ENCODE results near the gene IRF3. TPM values are rescaled to one million over a fixed set of nuclear protein-coding genes. Genes with fewer than 3 reads are reported as not detected.

The IRF3 gene
- total RNA-seq, 4 donors from 2014 or later: 61.3 to 164 (median 81.0) TPM

DNA sequence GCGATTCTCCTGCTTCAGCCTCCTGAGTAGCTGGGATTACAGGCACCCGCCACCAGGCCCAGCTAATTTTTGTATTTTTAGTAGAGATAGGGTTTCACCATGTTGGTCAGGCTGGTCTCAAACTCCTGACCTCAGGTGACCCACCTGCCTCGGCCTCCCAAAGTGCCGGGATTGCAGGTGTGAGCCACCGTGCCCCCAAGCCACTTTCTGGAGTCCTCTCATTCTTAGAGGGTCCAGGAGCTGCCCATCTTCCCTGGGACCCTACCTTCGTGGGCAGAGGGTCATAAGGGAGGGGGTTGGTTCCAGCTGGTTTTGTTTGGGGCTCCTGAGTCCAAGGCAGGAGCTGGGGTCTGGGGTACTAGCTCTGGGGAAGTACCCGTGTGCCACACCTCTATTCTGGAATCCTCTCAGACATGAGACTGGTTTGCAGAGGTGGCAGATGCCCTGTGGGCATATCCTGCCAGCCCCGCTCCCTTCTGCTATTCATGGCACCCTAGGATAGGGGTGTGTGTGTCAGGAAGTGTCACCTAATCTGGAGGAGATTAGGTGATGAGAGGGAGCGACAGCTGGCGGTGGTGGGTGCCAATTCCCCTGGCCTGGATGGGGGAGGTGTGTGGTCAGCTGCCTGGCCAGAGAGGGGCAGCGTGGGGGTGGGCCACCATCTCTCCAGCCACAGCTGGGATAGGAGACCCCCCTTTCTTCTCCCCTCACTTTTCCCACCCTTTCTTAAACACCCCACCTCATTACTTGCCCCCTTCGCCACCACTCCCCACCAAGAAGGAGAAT lies 13.5 kb upstream of the IRF3 start:
- no peak for DNase-seq (ENCODE audit: low spot score in 2 of 2)
- TF ChIP-seq POLR2A (IDR thresholded peaks at IDR 0.05) (no peak), EP300 (IDR thresholded peaks at IDR 0.05) (no peak), CTCF (IDR thresholded peaks at IDR 0.05) (no peak), POLR2AphosphoS5 (IDR thresholded peaks at IDR 0.05) (no peak)
- peaks cover 27% of the 10 kb centered on the region for H3K36me3 ChIP-seq
- H3K27ac ChIP-seq: no peak overlapping the region
- no peaks in the 10 kb centered on the region for H3K27me3 ChIP-seq
- no peak overlapping the region for H3K4me3 ChIP-seq
- peaks cover 42% of the 10 kb centered on the region for H3K4me1 ChIP-seq
- 56% methylated on average over 12 of the region's 12 CpGs for WGBS
- H3K9me3 ChIP-seq: no peaks in the 10 kb centered on the region

GRCh38 chr19:49677901-49678674 lies 12.4 kb upstream of the IRF3 start:
- H3K9me3 ChIP-seq: no peaks in the 10 kb centered on the region
- no peaks in the 10 kb centered on the region for H3K27me3 ChIP-seq
- peaks cover 42% of the 10 kb centered on the region for H3K4me1 ChIP-seq
- TF ChIP-seq EP300 (IDR thresholded peaks at IDR 0.05) (no peak), CTCF (IDR thresholded peaks at IDR 0.05) (peak; percentile 46 to 51)
- peaks cover 17% of the 10 kb centered on the region for H3K36me3 ChIP-seq
- H3K4me3 ChIP-seq: peak overlapping the region; percentile 96
- 2% methylated on average over 18 of the region's 21 CpGs for WGBS
- peak in 1 of 2 donors; percentile 90 for DNase-seq (ENCODE audit: low spot score in 2 of 2)
- peak overlapping the region; percentile 95 for H3K27ac ChIP-seq

DNA sequence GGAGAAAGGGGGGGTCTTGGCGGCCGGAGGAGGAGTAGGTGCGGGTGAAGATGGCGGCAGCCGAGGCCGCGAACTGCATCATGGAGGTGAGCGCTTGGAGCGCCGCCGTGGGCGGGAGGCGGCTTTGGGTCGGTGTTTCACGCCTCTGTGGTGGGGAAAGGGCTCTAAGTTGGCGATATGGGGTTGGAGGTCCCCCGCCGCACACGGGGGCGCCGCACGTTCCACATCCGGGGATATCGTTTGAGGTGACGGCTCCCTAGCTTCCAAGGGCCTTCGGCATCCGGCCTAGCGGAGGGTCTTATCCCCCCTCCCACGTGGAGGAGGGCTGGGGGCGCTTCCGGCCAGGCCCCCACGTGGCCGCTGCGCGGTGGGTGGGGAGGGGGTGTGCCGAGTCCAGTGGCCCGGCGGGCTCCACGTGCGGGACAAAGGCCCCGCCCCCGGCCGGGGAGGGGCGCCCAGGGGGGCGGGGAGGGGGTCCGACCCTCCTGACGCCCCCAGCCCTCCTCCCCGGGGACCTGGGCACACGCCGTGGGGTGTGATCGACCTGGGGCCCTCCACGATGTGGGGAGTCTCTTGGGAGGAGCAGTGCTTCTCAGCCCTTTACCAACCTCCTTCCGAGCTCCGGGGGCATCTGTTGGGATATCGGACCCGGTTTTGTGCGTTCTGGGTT lies 11.7 kb upstream of the IRF3 start, which contains the start of gene PRMT1:
PRMT1 (plus strand) TSS at position 41 of the 670 bp plus-strand sequence; CDS start at position 51, 10 bp downstream.
- peaks cover 42% of the 10 kb centered on the region for H3K4me1 ChIP-seq
- DNase-seq (ENCODE audit: low spot score in 2 of 2): no peak
- TF ChIP-seq EP300 (IDR thresholded peaks at IDR 0.05) (no peak), POLR2A (IDR thresholded peaks at IDR 0.05) (peak in 1 of 2 donors; percentile 74), POLR2AphosphoS5 (IDR thresholded peaks at IDR 0.05) (no peak), CTCF (IDR thresholded peaks at IDR 0.05) (no peak)

GRCh38 chr19:49676784-49677230 lies 11.2 kb upstream of the IRF3 start:
- peaks cover 46% of the 10 kb centered on the region for H3K4me1 ChIP-seq
- 0% methylated on average over 28 of the region's 34 CpGs for WGBS
- H3K36me3 ChIP-seq: peaks cover 4% of the 10 kb centered on the region
- peak; percentile 100 for DNase-seq (ENCODE audit: low spot score in 2 of 2)
- peak overlapping the region; percentile 96 for H3K4me3 ChIP-seq
- no peak for TF ChIP-seq POLR2A (IDR thresholded peaks at IDR 0.05)
- TF ChIP-seq EP300 (IDR thresholded peaks at IDR 0.05): no peak
- TF ChIP-seq CTCF (IDR thresholded peaks at IDR 0.05): no peak
- peak in 1 of 3 donors; percentile 70 for TF ChIP-seq POLR2AphosphoS5 (IDR thresholded peaks at IDR 0.05)
- no peaks in the 10 kb centered on the region for H3K27me3 ChIP-seq
- peak overlapping the region; percentile 95 for H3K27ac ChIP-seq
- H3K9me3 ChIP-seq: no peaks in the 10 kb centered on the region

More for the DNA sequence above, 11.7 kb upstream of the IRF3 start, which contains the start of gene PRMT1:
- Histone ChIP-seq H3K36me3 (peaks cover 10% of the 10 kb centered on the region), H3K27me3 (no peaks in the 10 kb centered on the region), H3K27ac (peak within 1 kb of the TSS; percentile 95), H3K9me3 (no peaks in the 10 kb centered on the region), H3K4me3 (peak within 1 kb of the TSS; percentile 96)
- 1% methylated on average over 17 of the region's 57 CpGs for WGBS
